Ovary (tissue), 10 donors: ENCODE results near the gene ZNF180. TPM values are rescaled to one million over a fixed set of nuclear protein-coding genes. Genes with fewer than 3 reads are reported as not detected.

Source experiments
- DNase-seq, 5 donors: peaks; one replicate each; pipeline ENCODE4 v3.0.0-alpha.2; 2019 to 2020
- H3K27ac ChIP-seq, 2 donors: fragments of 200-600 bp; one replicate each; pipeline versions ENCODE4 v1.5.1 to v1.8.0; 2019 to 2022
- H3K27me3 ChIP-seq: fragments of 200-600 bp; one replicate; pipeline ENCODE4 v1.8.0; 2022
- H3K36me3 ChIP-seq: fragments of 200-600 bp; sonication (generic); one replicate; pipeline ENCODE4 v1.5.1; 2019
- H3K4me1 ChIP-seq: one replicate; pipeline ENCODE4 v1.8.1; 2013; ENCODE audit warnings: mild to moderate bottlenecking, moderate library complexity; ENCODE audit not compliant: insufficient read depth
- H3K4me3 ChIP-seq: fragments of 200-600 bp; sonication (generic); one replicate; pipeline ENCODE4 v1.5.1; 2017
- H3K9me3 ChIP-seq, 2 donors: fragments of 200-600 bp in 1 of 2; sonication (generic) in 1 of 2; one replicate each; pipeline versions ENCODE4 v1.5.1 to v1.8.1; 2013 to 2019; ENCODE audit warnings: mild to moderate bottlenecking in 1 of 2, moderate library complexity in 1 of 2
- CTCF ChIP-seq, 3 donors: fragments of 450-650 bp in 2 of 3; fragments of 200-600 bp in 1 of 3; IDR thresholded peaks; one replicate each; pipeline versions ENCODE4 v1.5.1 to v1.8.0; 2016 to 2022; ENCODE audit warnings: antibody characterized with exemption in 3 of 3, mild to moderate bottlenecking in 1 of 3
- EP300 ChIP-seq: sonication (generic); formaldehyde crosslinking; IDR thresholded peaks from one replicate; pipeline ENCODE4 v1.6.1; 2017; ENCODE audit warnings: antibody characterized with exemption
- POLR2A ChIP-seq: fragments of 450-650 bp; IDR thresholded peaks from one replicate; pipeline ENCODE4 v1.6.1; 2017; ENCODE audit warnings: antibody characterized with exemption, mild to moderate bottlenecking, moderate library complexity
- WGBS, 3 donors: extraction: QIAGEN DNeasy Blood & Tissue Kit in 1 of 3; methylation state at CpG; one replicate each; pipeline versions ENCODE4 v1.1.5 to v1.1.7; 2013 to 2017; 5-methylcytosine and 5-hydroxymethylcytosine counted together
- intact Hi-C, 4 donors: fragments of 100-400 bp; cut with DNase I; formaldehyde crosslinking; loops; one replicate each; pipeline versions ENCODE4 v1.11.0 to v1.15.1; 2022 to 2023
- long read RNA-seq, 3 donors: library from polyadenylated mRNA in 2 of 3; unstranded in 2 of 3; transcript quantifications; one replicate each; pipeline ENCODE4 v2.0.0 and lab custom pipeline, GENCODE V29; 2021 to 2026
- polyA plus RNA-seq, 2 donors: library from polyadenylated mRNA; stranded (reverse); fragments of 200-250 nt in 1 of 2; fragments of 350-450 nt in 1 of 2; fragmentation: Illumina TruSeq in 1 of 2; extraction: RNeasy Lipid Tissue Mini Kit (QIAGEN cat#74804) in 1 of 2; gene quantifications; one replicate each; pipeline ENCODE4 v1.2.3, GENCODE V29; 2013 to 2014
- total RNA-seq, 7 donors: library from RNA; depleted of rRNA in 2 of 7; stranded (reverse); fragments of >200 nt in 2 of 7; fragmentation: NEBNext Ultra II Directional in 3 of 7; extraction: Animal tissue kit (Norgen Biotek cat#: 25700) in 3 of 7; gene quantifications; one replicate each; pipeline versions ENCODE4 v1.1.0 to v1.2.4, GENCODE V29; 2016 to 2023
- donor health status: DM: no; HTN: no; CAD: no; lungs with moderate emphysema.
- donor health status: DM: no; HTN: no; CAD: no.
- donor health status: Bipolar disorder and iron deficiency.
- donor health status: DM: yes; HTN: yes; CAD: no.
- donor health status: DM: no; HTN: no; CAD: no.
- donor health status: DM: yes; HTN: yes; CAD: no.

ZNF180 gene
- total RNA-seq, result 10 to 100 TPM in 2 of 7 donors, 1 to 10 TPM in 5; 8.4 to 16.1 (median 9.7) TPM
- 1 to 10 TPM; 5.6 to 6.3 TPM for polyA plus RNA-seq
- long read RNA-seq, donor 1, full-length matches to known transcripts, result 13 of 18 reads
- long read RNA-seq, donor 1, partial matches to known transcripts, result 0 of 18 reads
- long read RNA-seq, donor 1, other reads (novel, unspliced or antisense), result 5 of 18 reads
- long read RNA-seq, donor 2, result 0 reads
- long read RNA-seq, donor 3, partial matches to known transcripts, result 0 of 7 reads
- long read RNA-seq, donor 3, other reads (novel, unspliced or antisense), result 5 of 7 reads

- Histone ChIP-seq H3K4me1 (peaks cover 15% of the 10 kb centered on the region), H3K36me3 (no peaks in the 10 kb centered on the region), H3K27me3 (no peaks in the 10 kb centered on the region), H3K9me3 (peaks cover 4 to 34% of the 10 kb centered on the region in 2 donors), H3K27ac (peak within 1 kb of the TSS in 1 of 2 donors; percentile 38), H3K4me3 (peak within 1 kb of the TSS; percentile 98)
- 0 to 1% (median 0%) methylated on average over 65 to 78 of the region's 78 CpGs for WGBS, 3 donors
- DNase-seq, result peak; percentile 91 to 96 (median 95)
- TF ChIP-seq CTCF (IDR thresholded peaks at IDR 0.05) (peak; percentile 56 to 73 (median 71)), EP300 (no peak), POLR2A (peak; percentile 64)
- intact Hi-C loops, result no loop called here
These were observed at the start of gene ZNF180 for GRCh38 chr19:44499962-44500949. ZNF180 (minus strand) TSS chr19:44500522; CDS start chr19:44497334, 3,188 bp downstream.

GRCh38 chr19:44549507-44549906 is 49.2 kb upstream of the ZNF180 start:
- Histone ChIP-seq H3K4me3 (no peak overlapping the region), H3K27ac (no peak overlapping the region), H3K4me1 (no peaks in the 10 kb centered on the region), H3K27me3 (no peaks in the 10 kb centered on the region), H3K9me3 (no peaks in the 10 kb centered on the region), H3K36me3 (no peaks in the 10 kb centered on the region)
- no peak for DNase-seq
- WGBS, 3 donors, result 92 to 96% (median 92%) methylated on average over 3 of the region's 3 CpGs
- intact Hi-C loops, result no loop called here
- no peak for TF ChIP-seq POLR2A
- no peak for TF ChIP-seq EP300
- TF ChIP-seq CTCF (IDR thresholded peaks at IDR 0.05), result no peak

- Histone ChIP-seq H3K4me3 (no peak overlapping the region), H3K9me3 (no peaks in the 10 kb centered on the region), H3K27me3 (no peaks in the 10 kb centered on the region), H3K4me1 (no peaks in the 10 kb centered on the region), H3K36me3 (no peaks in the 10 kb centered on the region), H3K27ac (no peak overlapping the region)
- intact Hi-C loops, result no loop called here
- TF ChIP-seq CTCF (IDR thresholded peaks at IDR 0.05) (no peak), POLR2A (no peak), EP300 (no peak)
- WGBS, 3 donors, result 82 to 87% (median 84%) methylated on average over 4 of the region's 4 CpGs
- no peak for DNase-seq
These were observed 48.4 kb upstream of the ZNF180 start for GRCh38 chr19:44548736-44549135.

- Histone ChIP-seq H3K4me1 (no peaks in the 10 kb centered on the region), H3K4me3 (no peak overlapping the region), H3K9me3 (no peaks in the 10 kb centered on the region), H3K27ac (no peak overlapping the region), H3K27me3 (no peaks in the 10 kb centered on the region), H3K36me3 (no peaks in the 10 kb centered on the region)
- intact Hi-C loops, result no loop called here
- 35 to 64% (median 51%) methylated on average over 2 of the region's 2 CpGs for WGBS, 3 donors
- no peak for TF ChIP-seq EP300
- no peak for TF ChIP-seq CTCF (IDR thresholded peaks at IDR 0.05)
- no peak for TF ChIP-seq POLR2A
- DNase-seq, result no peak
These were observed 43.7 kb upstream of the ZNF180 start for GRCh38 chr19:44544031-44544430.
